B cell (primary cell): ENCODE data around the gene IFITM1. TPM values are rescaled to one million over a fixed set of nuclear protein-coding genes. Genes with fewer than 3 reads are reported as not detected.

Source experiments
- ATAC-seq: fragments of 200-7000 bp; cut with Tn5 transposase; one replicate; pipeline ENCODE4 v1.10.0; 2021; ENCODE audit warnings: low read depth, mild to moderate bottlenecking, moderate number of reproducible peaks, moderate library complexity
- CTCF ChIA-PET: fragments of 350-600 bp; sonication (Branson Sonifier 250); formaldehyde crosslinking; loops from one replicate; lab custom pipeline; 2021; ENCODE audit warnings: antibody characterized with exemption, inconsistent platforms; lab: Charles Lee
- POLR2A ChIA-PET: fragments of 350-600 bp; sonication (Branson Sonifier 250); formaldehyde crosslinking; loops from one replicate; lab custom pipeline; 2021; ENCODE audit warnings: antibody characterized with exemption; lab: Charles Lee
- DNase-seq: peaks from one replicate; pipeline ENCODE4 v3.0.0; 2013
- H2AFZ ChIP-seq: 2 replicates; pipeline ENCODE4 v1.6.1; 2012; ENCODE audit warnings: mild to moderate bottlenecking, low read depth, low read length; ENCODE audit not compliant: insufficient read depth, poor library complexity, severe bottlenecking
- H3K27ac ChIP-seq, 2 donors: 1 replicate in 1 of 2; 2 replicates in 1 of 2; pipeline ENCODE4 v1.5.1; 2012 to 2013; ENCODE audit warnings: low read length in 2 of 2, mild to moderate bottlenecking in 2 of 2, moderate library complexity in 1 of 2
- H3K27me3 ChIP-seq, 4 experiments: fragments of 200-600 bp in 1 of 4; sonication (generic) in 1 of 4; replicated peaks in 1 of 4; 1 replicate in 2 of 4; 2 replicates in 2 of 4; pipeline versions ENCODE4 v1.6.1 to v1.7.0; 2013 to 2016; ENCODE audit warnings: low read length in 3 of 4, mild to moderate bottlenecking in 2 of 4, mixed read lengths in 1 of 4, moderate library complexity in 1 of 4; ENCODE audit not compliant: insufficient read depth in 4 of 4, control insufficient read depth in 3 of 4; ENCODE audit errors: control extremely low read depth in 1 of 4
- H3K36me3 ChIP-seq, 2 experiments: replicated peaks in 1 of 2; 1 replicate in 1 of 2; 2 replicates in 1 of 2; pipeline versions ENCODE4 v1.6.1 to v1.7.1; 2013; ENCODE audit warnings: low read length in 1 of 2; ENCODE audit not compliant: insufficient read depth in 2 of 2, control insufficient read depth in 1 of 2; ENCODE audit errors: control extremely low read depth in 1 of 2, extremely low read depth in 1 of 2
- H3K4me1 ChIP-seq, 2 donors: fragments of 200-600 bp in 1 of 2; sonication (generic) in 1 of 2; 1 replicate in 1 of 2; 2 replicates in 1 of 2; pipeline versions ENCODE4 v1.5.1 to v1.6.1; 2013 to 2017; ENCODE audit warnings: low read length in 2 of 2; ENCODE audit not compliant: control insufficient read depth in 2 of 2, insufficient read depth in 2 of 2
- H3K4me2 ChIP-seq: replicated peaks from 2 replicates; pipeline ENCODE3; 2012; ENCODE audit warnings: mild to moderate bottlenecking, low read depth, low read length; ENCODE audit not compliant: poor library complexity, severe bottlenecking
- H3K4me3 ChIP-seq, 5 experiments: fragments of 200-600 bp in 1 of 5; sonication (generic) in 1 of 5; 1 replicate in 3 of 5; 2 replicates in 2 of 5; pipeline versions ENCODE4 v1.5.1 to v1.7.0; 2011 to 2016; ENCODE audit warnings: low read length in 4 of 5, mild to moderate bottlenecking in 4 of 5, low read depth in 2 of 5, control low read depth in 1 of 5, moderate library complexity in 1 of 5; ENCODE audit not compliant: insufficient read depth in 1 of 5; ENCODE audit errors: control extremely low read depth in 1 of 5, extremely low read depth in 1 of 5
- H3K79me2 ChIP-seq: fragments of 200-600 bp; sonication (generic); one replicate; pipeline ENCODE4 v1.6.0; 2016; ENCODE audit warnings: low read length; ENCODE audit not compliant: control insufficient read depth, insufficient read depth
- H3K9ac ChIP-seq: fragments of 200-600 bp; sonication (generic); 2 replicates; pipeline ENCODE4 v1.6.1; 2017; ENCODE audit warnings: mild to moderate bottlenecking, low read length, moderate library complexity
- H3K9me3 ChIP-seq, 3 donors: one replicate each; pipeline versions ENCODE4 v1.6.1 to v1.7.1; 2013; ENCODE audit warnings: low read length in 2 of 3; ENCODE audit not compliant: control insufficient read depth in 2 of 3, insufficient read depth in 1 of 3; ENCODE audit errors: control extremely low read depth in 1 of 3
- H4K20me1 ChIP-seq: 2 replicates; pipeline ENCODE4 v1.6.0; 2012; ENCODE audit warnings: mild to moderate bottlenecking, low read length; ENCODE audit not compliant: insufficient read depth, control insufficient read depth, poor library complexity, severe bottlenecking
- H3K27ac Mint-ChIP-seq: one replicate; pipeline ENCODE4 v1.8.0; 2021; ENCODE audit warnings: mixed read lengths
- H3K27me3 Mint-ChIP-seq: one replicate; pipeline ENCODE4 v1.8.0; 2021; ENCODE audit warnings: mixed read lengths
- H3K4me1 Mint-ChIP-seq: one replicate; pipeline ENCODE4 v1.8.0; 2021; ENCODE audit warnings: mixed read lengths
- H3K4me3 Mint-ChIP-seq: one replicate; pipeline ENCODE4 v1.8.0; 2021; ENCODE audit warnings: mixed read lengths
- H3K9me3 Mint-ChIP-seq: one replicate; pipeline ENCODE4 v1.8.0; 2022; ENCODE audit warnings: mixed read lengths; ENCODE audit not compliant: insufficient read depth
- CTCF ChIP-seq: fragments of 200-600 bp; IDR thresholded peaks from one replicate; pipeline ENCODE4 v1.8.0; 2022; ENCODE audit warnings: antibody characterized with exemption, mild to moderate bottlenecking
- EZH2 ChIP-seq: IDR thresholded peaks from 2 replicates; pipeline ENCODE4 v1.6.1; 2012; ENCODE audit warnings: borderline replicate concordance, low read depth, mild to moderate bottlenecking, moderate library complexity, low read length; ENCODE audit not compliant: insufficient read depth, poor library complexity, severe bottlenecking
- WGBS: methylation state at CpG from one replicate; pipeline ENCODE4 v1.1.5; 2013; ENCODE audit warnings: missing lambda C conversion rate; ENCODE audit not compliant: insufficient coverage; 5-methylcytosine and 5-hydroxymethylcytosine counted together
- intact Hi-C: fragments of 100-400 bp; cut with micrococcal nuclease; formaldehyde crosslinking; loops from one replicate; pipeline ENCODE4 v1.10.0; 2022
- polyA plus RNA-seq: library from polyadenylated mRNA; depleted of rRNA; stranded (reverse); fragments of >200 nt; gene quantifications from 2 replicates; pipeline ENCODE4 v1.2.3, GENCODE V29; 2012
- total RNA-seq, 2 donors: library from RNA; stranded (reverse); fragments of 120-200 nt in 1 of 2; gene quantifications; 1 replicate in 1 of 2; 2 replicates in 1 of 2; pipeline versions ENCODE4 v1.2.3 to v1.2.4, GENCODE V29; 2013 to 2022

Gene IFITM1
- total and polyA plus RNA-seq, 2 donors (not counting 1 experiment from before 2014, with no cell fraction given): 19.5 to 83.7 TPM

GRCh38 chr11:330307-330693, 16.5 kb downstream of the IFITM1 start:
- ATAC-seq: no peak
- peak overlapping the region; percentile 58 for H3K4me2 ChIP-seq
- H3K79me2 ChIP-seq: no peaks in the 10 kb centered on the region
- no peaks in the 10 kb centered on the region for H3K36me3 ChIP-seq
- no peak for DNase-seq
- H4K20me1 ChIP-seq: no peaks in the 10 kb centered on the region
- ChIA-PET POLR2A (interaction anchor here (0.5 kb wide), 1 partner anchor 43 kb away, joined by 3 read pairs; no protein-coding TSS in a partner anchor), CTCF (interaction anchor here (1.0 to 4.4 kb wide), 4 partner anchors 18 to 114 kb away, joined by 3 to 23 read pairs (median 7); no protein-coding TSS in a partner anchor)
- no peak overlapping the region for H3K27ac ChIP-seq
- Mint-ChIP-seq H3K4me1 (peaks cover 49% of the 10 kb centered on the region), H3K4me3 (no peak overlapping the region), H3K27me3 (no peaks in the 10 kb centered on the region), H3K9me3 (no peaks in the 10 kb centered on the region), H3K27ac (no peak overlapping the region)
- H3K4me1 ChIP-seq: peaks cover 34 to 49% of the 10 kb centered on the region in 2 donors
- H2AFZ ChIP-seq: peak overlapping the region; percentile 28
- intact Hi-C loops: no loop called here
- no peak overlapping the region for H3K9ac ChIP-seq
- no peak for TF ChIP-seq EZH2
- TF ChIP-seq CTCF: no peak
- no peaks in the 10 kb centered on the region for H3K27me3 ChIP-seq
- H3K9me3 ChIP-seq: peaks cover 0 to 13% (median 0%) of the 10 kb centered on the region in 3 donors
- H3K4me3 ChIP-seq: no peak overlapping the region
- 51% methylated on average over 13 of the region's 14 CpGs for WGBS

GRCh38 chr11:330694-331357, 17.0 kb downstream of the IFITM1 start:
- H2AFZ ChIP-seq: peak overlapping the region; percentile 28
- no peaks in the 10 kb centered on the region for H3K36me3 ChIP-seq
- H3K4me3 Mint-ChIP-seq: peak overlapping the region; percentile 59
- H3K27me3 Mint-ChIP-seq: no peaks in the 10 kb centered on the region
- H4K20me1 ChIP-seq: no peaks in the 10 kb centered on the region
- ATAC-seq: no peak
- no peaks in the 10 kb centered on the region for H3K9me3 Mint-ChIP-seq
- intact Hi-C loops: no loop called here
- 65% methylated on average over 25 of the region's 34 CpGs for WGBS
- H3K9ac ChIP-seq: no peak overlapping the region
- peak overlapping the region; percentile 58 for H3K4me2 ChIP-seq
- no peak for DNase-seq
- POLR2A ChIA-PET: interaction anchor here (0.5 kb wide), 1 partner anchor 43 kb away, joined by 3 read pairs; no protein-coding TSS in a partner anchor
- no peaks in the 10 kb centered on the region for H3K27me3 ChIP-seq
- H3K27ac ChIP-seq: no peak overlapping the region
- CTCF ChIA-PET: interaction anchor here (1.0 to 4.4 kb wide), 5 partner anchors 18 to 114 kb away, joined by 3 to 23 read pairs (median 7); no protein-coding TSS in a partner anchor
- peaks cover 49% of the 10 kb centered on the region for H3K4me1 Mint-ChIP-seq
- TF ChIP-seq EZH2 (no peak), CTCF (no peak)
- peak overlapping the region in 1 of 5 experiments; percentile 6 for H3K4me3 ChIP-seq
- peaks cover 0 to 13% (median 0%) of the 10 kb centered on the region in 3 donors for H3K9me3 ChIP-seq
- H3K79me2 ChIP-seq: no peaks in the 10 kb centered on the region
- H3K4me1 ChIP-seq: peaks cover 30 to 48% of the 10 kb centered on the region in 2 donors
- peak overlapping the region; percentile 20 for H3K27ac Mint-ChIP-seq
